WERI-Rb-1 (cell line): Measurements from ENCODE around the gene OR6N1.

Experiments
- DNase-seq: peaks from one replicate; pipeline ENCODE4 v3.0.0-alpha.2; 2020
- H3K27ac ChIP-seq: fragments of 250-450 bp; sonication (Bioruptor Pico); 2 replicates; pipeline ENCODE4 v1.5.1; 2020; ENCODE audit warnings: mild to moderate bottlenecking, moderate library complexity
- H3K27me3 ChIP-seq: fragments of 250-450 bp; sonication (Bioruptor Pico); 2 replicates; pipeline ENCODE4 v1.5.1; 2021; ENCODE audit warnings: mild to moderate bottlenecking, low read depth, moderate library complexity; ENCODE audit not compliant: insufficient read depth, severe bottlenecking
- H3K36me3 ChIP-seq: fragments of 250-450 bp; sonication (Bioruptor Pico); 2 replicates; pipeline ENCODE4 v1.5.1; 2020; ENCODE audit warnings: mild to moderate bottlenecking, moderate library complexity
- H3K4me3 ChIP-seq: 2 replicates; pipeline ENCODE4 v1.5.1; 2011; ENCODE audit warnings: low read depth, mild to moderate bottlenecking, control low read depth, low read length
- H3K9me3 ChIP-seq: fragments of 250-450 bp; sonication (Bioruptor Pico); 2 replicates; pipeline ENCODE4 v1.5.1; 2021; ENCODE audit warnings: mild to moderate bottlenecking, moderate library complexity; ENCODE audit not compliant: severe bottlenecking
- CTCF ChIP-seq: IDR thresholded peaks from 2 replicates; pipeline ENCODE4 v1.5.1; 2011; ENCODE audit warnings: low read depth, mild to moderate bottlenecking, control low read depth, inconsistent platforms, low read length

OR6N1 gene

GRCh38 chr1:158806916-158807536, 35.0 kb upstream of the OR6N1 start:
- Histone ChIP-seq H3K4me3 (no peak overlapping the region), H3K36me3 (no peaks in the 10 kb centered on the region), H3K9me3 (peaks cover 5% of the 10 kb centered on the region), H3K27ac (no peak overlapping the region), H3K27me3 (peaks cover 92% of the 10 kb centered on the region)
- TF ChIP-seq CTCF = no peak
- no peak for DNase-seq

- peaks cover 91% of the 10 kb centered on the region for H3K27me3 ChIP-seq
- H3K4me3 ChIP-seq = no peak overlapping the region
- no peak overlapping the region for H3K27ac ChIP-seq
- no peak for DNase-seq
- no peak for TF ChIP-seq CTCF
- H3K36me3 ChIP-seq = no peaks in the 10 kb centered on the region
- H3K9me3 ChIP-seq = peaks cover 5% of the 10 kb centered on the region
These were observed 31.7 kb upstream of the OR6N1 start for GRCh38 chr1:158803678-158804077.

- no peak overlapping the region for H3K27ac ChIP-seq
- H3K4me3 ChIP-seq = no peak overlapping the region
- no peak for TF ChIP-seq CTCF
- no peak for DNase-seq
- no peaks in the 10 kb centered on the region for H3K9me3 ChIP-seq
- H3K36me3 ChIP-seq = no peaks in the 10 kb centered on the region
- peaks cover 83% of the 10 kb centered on the region for H3K27me3 ChIP-seq
These were observed 29.4 kb upstream of the OR6N1 start for GRCh38 chr1:158801396-158801795.

GRCh38 chr1:158800526-158800925, 28.5 kb upstream of the OR6N1 start:
- no peak overlapping the region for H3K4me3 ChIP-seq
- no peak overlapping the region for H3K27ac ChIP-seq
- no peaks in the 10 kb centered on the region for H3K9me3 ChIP-seq
- peaks cover 84% of the 10 kb centered on the region for H3K27me3 ChIP-seq
- TF ChIP-seq CTCF = no peak
- DNase-seq = no peak
- no peaks in the 10 kb centered on the region for H3K36me3 ChIP-seq

- TF ChIP-seq CTCF = no peak
- peaks cover 82% of the 10 kb centered on the region for H3K27me3 ChIP-seq
- H3K36me3 ChIP-seq = no peaks in the 10 kb centered on the region
- H3K9me3 ChIP-seq = no peaks in the 10 kb centered on the region
- no peak overlapping the region for H3K4me3 ChIP-seq
- DNase-seq = no peak
- no peak overlapping the region for H3K27ac ChIP-seq
These were observed 27.7 kb upstream of the OR6N1 start for GRCh38 chr1:158799689-158800088.

- Histone ChIP-seq H3K9me3 (no peaks in the 10 kb centered on the region), H3K27me3 (peaks cover 76% of the 10 kb centered on the region), H3K27ac (no peak overlapping the region), H3K4me3 (no peak overlapping the region), H3K36me3 (no peaks in the 10 kb centered on the region)
- no peak for DNase-seq
- TF ChIP-seq CTCF = no peak
These were observed 26.5 kb upstream of the OR6N1 start for GRCh38 chr1:158798531-158798930.
